Nephron progenitor cell (in vitro differentiated cells): ENCODE measurements around the gene ORC5.

ENCODE experiments used
- DNase-seq: peaks from one replicate; pipeline ENCODE4 v3.0.0; 2021
- H3K27ac Mint-ChIP-seq: 2 replicates; pipeline ENCODE4 v1.8.0; 2021; ENCODE audit warnings: mild to moderate bottlenecking, moderate library complexity, mixed read lengths
- H3K27me3 Mint-ChIP-seq: 2 replicates; pipeline ENCODE4 v1.8.0; 2021; ENCODE audit warnings: mild to moderate bottlenecking, low read depth, mixed read lengths; ENCODE audit not compliant: poor library complexity
- H3K36me3 Mint-ChIP-seq: 2 replicates; pipeline ENCODE4 v1.8.0; 2021; ENCODE audit warnings: low read depth, mixed read lengths
- H3K4me1 Mint-ChIP-seq: 2 replicates; pipeline ENCODE4 v1.8.0; 2021; ENCODE audit warnings: mixed read lengths
- H3K4me3 Mint-ChIP-seq: 2 replicates; pipeline ENCODE4 v1.8.0; 2021; ENCODE audit warnings: mild to moderate bottlenecking, moderate library complexity, mixed read lengths
- H3K9me3 Mint-ChIP-seq: 2 replicates; pipeline ENCODE4 v1.8.0; 2021; ENCODE audit warnings: mild to moderate bottlenecking, moderate library complexity, mixed read lengths
- CTCF ChIP-seq: fragments of 200-600 bp; sonication (generic); IDR thresholded peaks from 2 replicates; pipeline ENCODE4 v1.5.0; 2021; ENCODE audit warnings: antibody characterized with exemption

The ORC5 gene

DNA sequence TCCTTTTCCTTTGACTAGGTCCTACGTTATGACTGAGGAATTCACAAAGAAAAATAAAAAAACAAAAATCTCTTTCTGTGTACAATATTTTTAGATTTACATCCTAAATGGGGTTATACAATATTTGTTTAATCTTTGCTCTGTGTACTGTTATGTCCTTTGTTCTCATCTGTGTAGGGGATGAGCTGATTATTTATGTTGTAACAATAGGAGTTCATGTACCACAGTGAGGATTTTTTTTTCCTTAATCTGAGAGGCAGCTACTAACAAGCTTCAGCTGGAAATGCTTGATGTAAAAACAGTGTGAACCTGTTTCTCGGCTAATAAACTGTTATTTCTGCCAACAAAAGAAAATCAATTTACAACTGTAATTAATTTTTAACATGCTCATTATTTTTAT lies 58.0 kb downstream of the ORC5 start:
- no peak for DNase-seq
- H3K9me3 Mint-ChIP-seq, result peaks cover 4% of the 10 kb centered on the region
- H3K4me3 Mint-ChIP-seq, result no peak overlapping the region
- no peaks in the 10 kb centered on the region for H3K27me3 Mint-ChIP-seq
- no peak overlapping the region for H3K27ac Mint-ChIP-seq
- H3K4me1 Mint-ChIP-seq, result no peaks in the 10 kb centered on the region
- no peak for TF ChIP-seq CTCF
- H3K36me3 Mint-ChIP-seq, result peaks cover 20% of the 10 kb centered on the region

- no peak for DNase-seq
- H3K36me3 Mint-ChIP-seq, result peaks cover 53% of the 10 kb centered on the region
Observed at GRCh38 chr7:104142147-104142546, 65.7 kb downstream of the ORC5 start.

GRCh38 chr7:104137971-104138370 lies 69.8 kb downstream of the ORC5 start:
- H3K4me3 Mint-ChIP-seq, result no peak overlapping the region
- no peak for DNase-seq
- no peaks in the 10 kb centered on the region for H3K27me3 Mint-ChIP-seq
- no peak overlapping the region for H3K27ac Mint-ChIP-seq
- no peaks in the 10 kb centered on the region for H3K9me3 Mint-ChIP-seq
- TF ChIP-seq CTCF, result no peak
- peaks cover 29% of the 10 kb centered on the region for H3K36me3 Mint-ChIP-seq
- H3K4me1 Mint-ChIP-seq, result no peaks in the 10 kb centered on the region

More at GRCh38 chr7:104142147-104142546, 65.7 kb downstream of the ORC5 start:
- Mint-ChIP-seq H3K4me1 (no peaks in the 10 kb centered on the region), H3K4me3 (no peak overlapping the region), H3K27ac (no peak overlapping the region), H3K9me3 (peaks cover 4% of the 10 kb centered on the region), H3K27me3 (no peaks in the 10 kb centered on the region)
- TF ChIP-seq CTCF, result no peak

- Mint-ChIP-seq H3K27ac (peak overlapping the region; percentile 53), H3K4me1 (no peaks in the 10 kb centered on the region), H3K9me3 (no peaks in the 10 kb centered on the region), H3K36me3 (peaks cover 25% of the 10 kb centered on the region), H3K4me3 (no peak overlapping the region), H3K27me3 (no peaks in the 10 kb centered on the region)
- no peak for TF ChIP-seq CTCF
- no peak for DNase-seq
Observed at GRCh38 chr7:104137511-104137910, 70.3 kb downstream of the ORC5 start.

GRCh38 chr7:104136981-104137380 lies 70.8 kb downstream of the ORC5 start:
- Mint-ChIP-seq H3K27me3 (no peaks in the 10 kb centered on the region), H3K4me1 (no peaks in the 10 kb centered on the region), H3K36me3 (peaks cover 20% of the 10 kb centered on the region), H3K4me3 (no peak overlapping the region), H3K27ac (no peak overlapping the region), H3K9me3 (no peaks in the 10 kb centered on the region)
- TF ChIP-seq CTCF, result no peak
- no peak for DNase-seq

DNA sequence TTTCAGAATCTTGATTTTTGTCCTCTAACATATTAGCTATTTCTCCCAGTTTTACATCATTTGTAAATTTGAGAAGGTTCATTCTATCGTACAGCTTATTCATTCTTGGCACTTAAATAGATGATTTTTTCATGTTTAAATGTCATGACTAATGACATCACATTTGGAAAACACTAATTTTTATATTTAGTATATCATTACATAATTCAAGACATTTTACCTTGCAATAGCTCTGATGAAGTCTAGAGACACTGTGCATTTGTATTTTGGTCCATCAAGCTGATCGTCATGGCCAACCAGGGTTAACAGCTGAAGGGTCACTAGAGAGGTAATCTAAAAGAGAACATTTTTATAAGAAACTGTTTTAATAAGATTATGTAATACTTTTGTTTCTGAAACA lies 71.3 kb downstream of the ORC5 start:
- Mint-ChIP-seq H3K27me3 (no peaks in the 10 kb centered on the region), H3K4me3 (no peak overlapping the region)
- TF ChIP-seq CTCF, result no peak

More for the DNA sequence above, 71.3 kb downstream of the ORC5 start:
- Mint-ChIP-seq H3K36me3 (peaks cover 19% of the 10 kb centered on the region), H3K9me3 (no peaks in the 10 kb centered on the region), H3K27ac (no peak overlapping the region), H3K4me1 (no peaks in the 10 kb centered on the region)
- no peak for DNase-seq
